ENCODE results near the gene LRRC28.
A peak's percentile ranks its signal among the peaks of the same experiment; 100 is the strongest.
"Not testable (repeated sequence)": the region's sequence is repeated elsewhere in the genome, so short reads cannot be mapped to it uniquely, and the experiment has no call there.

The LRRC28 gene

GRCh38 chr15:99228120-99228770 is 23.0 kb upstream of the LRRC28 start:
- Histone ChIP-seq H3K4me3 (replicated peaks; ENCODE audit: low read depth, low read length) (no peak overlapping the region), H3K36me3 (ENCODE audit: control insufficient read depth, insufficient read depth, low read length) (no peaks in the 10 kb centered on the region), H3K27me3 (replicated peaks; ENCODE audit: control insufficient read depth, insufficient read depth, low read length) (no peaks in the 10 kb centered on the region)
- TF ChIP-seq CTCF (IDR thresholded peaks at IDR 0.05; ENCODE audit: insufficient read depth, low read length, poor library complexity, severe bottlenecking): no peak
- no peak for DNase-seq (ENCODE audit: extremely low read depth, insufficient read length)

- TF ChIP-seq CTCF (IDR thresholded peaks at IDR 0.05; ENCODE audit: insufficient read depth, low read length, poor library complexity, severe bottlenecking): no peak
- no peaks in the 10 kb centered on the region for H3K27me3 ChIP-seq (replicated peaks; ENCODE audit: control insufficient read depth, insufficient read depth, low read length)
- no peaks in the 10 kb centered on the region for H3K36me3 ChIP-seq (ENCODE audit: control insufficient read depth, insufficient read depth, low read length)
- DNase-seq (ENCODE audit: extremely low read depth, insufficient read length): no peak
- H3K4me3 ChIP-seq (replicated peaks; ENCODE audit: low read depth, low read length): no peak overlapping the region
These were observed 20.4 kb upstream of the LRRC28 start for GRCh38 chr15:99230867-99231266.

- no peaks in the 10 kb centered on the region for H3K27me3 ChIP-seq (replicated peaks; ENCODE audit: control insufficient read depth, insufficient read depth, low read length)
- H3K4me3 ChIP-seq (replicated peaks; ENCODE audit: low read depth, low read length): no peak overlapping the region
- H3K36me3 ChIP-seq (ENCODE audit: control insufficient read depth, insufficient read depth, low read length): no peaks in the 10 kb centered on the region
- no peak for DNase-seq (ENCODE audit: extremely low read depth, insufficient read length)
- no peak for TF ChIP-seq CTCF (IDR thresholded peaks at IDR 0.05; ENCODE audit: insufficient read depth, low read length, poor library complexity, severe bottlenecking)
These were observed 18.5 kb upstream of the LRRC28 start for GRCh38 chr15:99232740-99233139.

- H3K36me3 ChIP-seq (ENCODE audit: control insufficient read depth, insufficient read depth, low read length); H3K27me3 ChIP-seq (replicated peaks; ENCODE audit: control insufficient read depth, insufficient read depth, low read length); DNase-seq (ENCODE audit: extremely low read depth, insufficient read length); H3K4me3 ChIP-seq (replicated peaks; ENCODE audit: low read depth, low read length): not testable (repeated sequence)
These were observed 17.1 kb upstream of the LRRC28 start for GRCh38 chr15:99234160-99234559.

GRCh38 chr15:99238849-99239248 is 12.4 kb upstream of the LRRC28 start:
- no peaks in the 10 kb centered on the region for H3K27me3 ChIP-seq (replicated peaks; ENCODE audit: control insufficient read depth, insufficient read depth, low read length)
- DNase-seq (ENCODE audit: extremely low read depth, insufficient read length): no peak
- H3K36me3 ChIP-seq (ENCODE audit: control insufficient read depth, insufficient read depth, low read length): no peaks in the 10 kb centered on the region
- H3K4me3 ChIP-seq (replicated peaks; ENCODE audit: low read depth, low read length): no peak overlapping the region
- no peak for TF ChIP-seq CTCF (IDR thresholded peaks at IDR 0.05; ENCODE audit: insufficient read depth, low read length, poor library complexity, severe bottlenecking)

- no peaks in the 10 kb centered on the region for H3K27me3 ChIP-seq (replicated peaks; ENCODE audit: control insufficient read depth, insufficient read depth, low read length)
- no peak overlapping the region for H3K4me3 ChIP-seq (replicated peaks; ENCODE audit: low read depth, low read length)
- H3K36me3 ChIP-seq (ENCODE audit: control insufficient read depth, insufficient read depth, low read length): no peaks in the 10 kb centered on the region
- no peak for TF ChIP-seq CTCF (IDR thresholded peaks at IDR 0.05; ENCODE audit: insufficient read depth, low read length, poor library complexity, severe bottlenecking)
- peak; percentile 52 for DNase-seq (ENCODE audit: extremely low read depth, insufficient read length)
These were observed 11.6 kb upstream of the LRRC28 start for GRCh38 chr15:99239545-99240198.

Data from GM06990 (cell line).